Stimulated activated CD4-positive, alpha-beta T cell treated with anti-CD3 and anti-CD28 coated beads, TNF-alpha, amount 100 ng/mL, for 4 hours (primary cell): ENCODE measurements around the gene NEK9.

ENCODE experiments used
- DNase-seq, 3 experiments: peaks; one replicate each; pipeline ENCODE4 v3.0.0-alpha.2; 2020; ENCODE audit warnings: low read depth in 3 of 3

NEK9 gene

GRCh38 chr14:75067212-75067611, 59.6 kb downstream of the NEK9 start:
- DNase-seq: no peak

- DNase-seq: no peak
These were observed 60.2 kb downstream of the NEK9 start for GRCh38 chr14:75066691-75067090.

- no peak for DNase-seq
These were observed 62.7 kb downstream of the NEK9 start for GRCh38 chr14:75064205-75064567.

- peak; percentile 79 to 83 (median 81) for DNase-seq
These were observed 63.2 kb downstream of the NEK9 start, which contains the start of gene ACYP1 for GRCh38 chr14:75063491-75064204. Gene ACYP1, minus strand, starts transcription at chr14:75064024. Its CDS starts 471 bp downstream, at chr14:75063553.

GRCh38 chr14:75063013-75063412, 63.8 kb downstream of the NEK9 start:
- no peak for DNase-seq

GRCh38 chr14:75060420-75060819, 66.4 kb downstream of the NEK9 start:
- DNase-seq: no peak

GRCh38 chr14:75059642-75060041, 67.2 kb downstream of the NEK9 start:
- DNase-seq: no peak

GRCh38 chr14:75054421-75054820, 72.4 kb downstream of the NEK9 start:
- no peak for DNase-seq

- DNase-seq: no peak
These were observed 73.2 kb downstream of the NEK9 start for GRCh38 chr14:75053396-75054291.

- no peak for DNase-seq
These were observed 75.3 kb downstream of the NEK9 start for GRCh38 chr14:75051556-75051899.

GRCh38 chr14:75050852-75051555, 75.8 kb downstream of the NEK9 start, which contains the start of gene MLH3:
Gene MLH3, minus strand, starts transcription at chr14:75051467. Its CDS starts 1,812 bp downstream, at chr14:75049655.
- DNase-seq: peak; percentile 68 to 75 (median 72)

GRCh38 chr14:75049731-75050201, 77.1 kb downstream of the NEK9 start:
- DNase-seq: no peak

GRCh38 chr14:75049136-75049535, 77.7 kb downstream of the NEK9 start:
- no peak for DNase-seq

- DNase-seq: no peak
These were observed 78.7 kb downstream of the NEK9 start for GRCh38 chr14:75048101-75048500.

- DNase-seq: no peak
These were observed 79.3 kb downstream of the NEK9 start for GRCh38 chr14:75047506-75047905.

- no peak for DNase-seq
These were observed 79.9 kb downstream of the NEK9 start for GRCh38 chr14:75046899-75047298.

- DNase-seq: no peak
These were observed 80.6 kb downstream of the NEK9 start for GRCh38 chr14:75046275-75046674.

- DNase-seq: no peak
These were observed 82.1 kb downstream of the NEK9 start for GRCh38 chr14:75044752-75045151.

GRCh38 chr14:75044322-75044721, 82.5 kb downstream of the NEK9 start:
- DNase-seq: no peak

- DNase-seq: no peak
These were observed 84.8 kb downstream of the NEK9 start for GRCh38 chr14:75042035-75042434.

GRCh38 chr14:75041613-75042012, 85.2 kb downstream of the NEK9 start:
- no peak for DNase-seq

- DNase-seq: no peak
These were observed 85.9 kb downstream of the NEK9 start for GRCh38 chr14:75040959-75041358.
